ENCODE results near the gene MYRIP. TPM values are rescaled to one million over a fixed set of nuclear protein-coding genes. Genes with fewer than 3 reads are reported as not detected.
A peak's percentile ranks its signal among the peaks of the same experiment; 100 is the strongest.
"Not testable (repeated sequence)": the region's sequence is repeated elsewhere in the genome, so short reads cannot be mapped to it uniquely, and the experiment has no call there.

MYRIP gene
- total RNA-seq, 1 donor from 2014 or later: 2.3 TPM

- no peak for DNase-seq (ENCODE audit: extremely low read depth, low read depth, low spot score)
These were observed 211.9 kb downstream of the MYRIP start for GRCh38 chr3:40021338-40021737.

- no peak for DNase-seq (ENCODE audit: extremely low read depth, low read depth, low spot score)
These were observed 213.0 kb downstream of the MYRIP start for GRCh38 chr3:40022297-40022827.

- no peak for DNase-seq (ENCODE audit: extremely low read depth, low read depth, low spot score)
These were observed 215.1 kb downstream of the MYRIP start for GRCh38 chr3:40024526-40024925.

GRCh38 chr3:40025892-40026291 is 216.5 kb downstream of the MYRIP start:
- not testable (repeated sequence) for DNase-seq (ENCODE audit: extremely low read depth, low read depth, low spot score)

GRCh38 chr3:40035177-40035576 is 225.8 kb downstream of the MYRIP start:
- no peak for DNase-seq (ENCODE audit: extremely low read depth, low read depth, low spot score)

- DNase-seq (ENCODE audit: extremely low read depth, low read depth, low spot score): no peak
These were observed 228.2 kb downstream of the MYRIP start for GRCh38 chr3:40037582-40037981.

GRCh38 chr3:40042752-40043443 is 233.5 kb downstream of the MYRIP start:
- no peak for DNase-seq (ENCODE audit: extremely low read depth, low read depth, low spot score)

- peak; percentile 23 for DNase-seq (ENCODE audit: extremely low read depth, low read depth, low spot score)
These were observed 234.0 kb downstream of the MYRIP start for GRCh38 chr3:40043444-40043755.

GRCh38 chr3:40044487-40044886 is 235.1 kb downstream of the MYRIP start:
- no peak for DNase-seq (ENCODE audit: extremely low read depth, low read depth, low spot score)

- no peak for DNase-seq (ENCODE audit: extremely low read depth, low read depth, low spot score)
These were observed 235.6 kb downstream of the MYRIP start for GRCh38 chr3:40045051-40045450.

GRCh38 chr3:40046149-40046548 is 236.7 kb downstream of the MYRIP start:
- DNase-seq (ENCODE audit: extremely low read depth, low read depth, low spot score): no peak

- no peak for DNase-seq (ENCODE audit: extremely low read depth, low read depth, low spot score)
These were observed 238.0 kb downstream of the MYRIP start for GRCh38 chr3:40047406-40047805.

- no peak for DNase-seq (ENCODE audit: extremely low read depth, low read depth, low spot score)
These were observed 244.3 kb downstream of the MYRIP start for GRCh38 chr3:40053663-40054062.

- DNase-seq (ENCODE audit: extremely low read depth, low read depth, low spot score): no peak
These were observed 245.3 kb downstream of the MYRIP start for GRCh38 chr3:40054568-40055222.

- no peak for DNase-seq (ENCODE audit: extremely low read depth, low read depth, low spot score)
These were observed 246.0 kb downstream of the MYRIP start for GRCh38 chr3:40055361-40055760.

- DNase-seq (ENCODE audit: extremely low read depth, low read depth, low spot score): no peak
These were observed 246.5 kb downstream of the MYRIP start for GRCh38 chr3:40055956-40056355.

- no peak for DNase-seq (ENCODE audit: extremely low read depth, low read depth, low spot score)
These were observed 247.7 kb downstream of the MYRIP start for GRCh38 chr3:40057077-40057476.

- no peak for DNase-seq (ENCODE audit: extremely low read depth, low read depth, low spot score)
These were observed 248.4 kb downstream of the MYRIP start for GRCh38 chr3:40057786-40058185.

GRCh38 chr3:40068636-40069035 is 259.2 kb downstream of the MYRIP start:
- DNase-seq (ENCODE audit: extremely low read depth, low read depth, low spot score): no peak

- no peak for DNase-seq (ENCODE audit: extremely low read depth, low read depth, low spot score)
These were observed 261.4 kb downstream of the MYRIP start for GRCh38 chr3:40070816-40071215.

- no peak for DNase-seq (ENCODE audit: extremely low read depth, low read depth, low spot score)
These were observed 262.4 kb downstream of the MYRIP start for GRCh38 chr3:40071683-40072238.

All from glomerular endothelial cell (primary cell).